Cardiac fibroblast (primary cell): ENCODE data around the gene PIAS3.

Source experiments
- DNase-seq, 2 donors: peaks; one replicate each; pipeline versions ENCODE4 v3.0.0 to v3.0.0-alpha.2; 2010; ENCODE audit warnings: low read depth in 2 of 2
- H3K4me3 ChIP-seq, 2 donors: replicated peaks in 1 of 2; 1 replicate in 1 of 2; 2 replicates in 1 of 2; pipeline ENCODE4 v1.5.1; 2011; ENCODE audit warnings: low read depth in 2 of 2, low read length in 2 of 2, mild to moderate bottlenecking in 2 of 2, moderate library complexity in 1 of 2
- CTCF ChIP-seq: IDR thresholded peaks from one replicate; pipeline ENCODE4 v1.5.1; 2011; ENCODE audit warnings: low read depth, mild to moderate bottlenecking, low read length, inconsistent platforms

The PIAS3 gene

GRCh38 chr1:145878724-145879123 lies 19.8 kb upstream of the PIAS3 start:
- peak in 1 of 2 donors; percentile 61 for DNase-seq
- no peak overlapping the region for H3K4me3 ChIP-seq
- TF ChIP-seq CTCF: no peak

GRCh38 chr1:145877923-145878486 lies 19.1 kb upstream of the PIAS3 start:
- DNase-seq: no peak
- no peak for TF ChIP-seq CTCF
- H3K4me3 ChIP-seq: no peak overlapping the region

GRCh38 chr1:145874646-145875045 lies 15.8 kb upstream of the PIAS3 start:
- no peak for TF ChIP-seq CTCF
- DNase-seq: no peak
- no peak overlapping the region for H3K4me3 ChIP-seq

GRCh38 chr1:145871994-145872924 lies 13.4 kb upstream of the PIAS3 start:
- peak; percentile 46 to 56 for DNase-seq

GRCh38 chr1:145868232-145868631 lies 9.4 kb upstream of the PIAS3 start:
- DNase-seq: no peak
- H3K4me3 ChIP-seq: no peak overlapping the region
- no peak for TF ChIP-seq CTCF

More at GRCh38 chr1:145871994-145872924, 13.4 kb upstream of the PIAS3 start:
- no peak for TF ChIP-seq CTCF
- H3K4me3 ChIP-seq: peak overlapping the region; percentile 23 to 26

GRCh38 chr1:145863282-145864018 lies 4.6 kb upstream of the PIAS3 start:
- no peak for TF ChIP-seq CTCF
- peak in 1 of 2 donors; percentile 27 for DNase-seq
- no peak overlapping the region for H3K4me3 ChIP-seq
